WTC11 (cell line): ENCODE measurements around the gene TMEM63B. TPM values are rescaled to one million over a fixed set of nuclear protein-coding genes. Genes with fewer than 3 reads are reported as not detected.

Experiments used
- ATAC-seq: fragments of 200-7000 bp; cut with Tn5 transposase; 2 replicates; pipeline ENCODE4 v1.10.0; 2021; ENCODE audit warnings: mild to moderate bottlenecking, moderate library complexity
- CTCF ChIA-PET: fragments of 300-600 bp; sonication (Branson Sonifier 250); formaldehyde crosslinking; loops from one replicate; lab custom pipeline; 2021; ENCODE audit warnings: antibody characterized with exemption; lab: Charles Lee
- POLR2A ChIA-PET: fragments of 350-600 bp; sonication (Branson Sonifier 250); formaldehyde crosslinking; loops from one replicate; lab custom pipeline; 2021; ENCODE audit warnings: antibody characterized with exemption; lab: Charles Lee
- DNase-seq: peaks from one replicate; pipeline ENCODE4 v3.0.0; 2021; ENCODE audit warnings: low spot score
- H3K27ac Mint-ChIP-seq: 2 replicates; pipeline ENCODE4 v1.8.0; 2021; ENCODE audit warnings: mixed read lengths
- H3K27me3 Mint-ChIP-seq: 2 replicates; pipeline ENCODE4 v1.8.0; 2021; ENCODE audit warnings: low read depth, mild to moderate bottlenecking, moderate library complexity, mixed read lengths
- H3K36me3 Mint-ChIP-seq: 2 replicates; pipeline ENCODE4 v1.8.0; 2021; ENCODE audit warnings: mixed read lengths
- H3K4me1 Mint-ChIP-seq: 2 replicates; pipeline ENCODE4 v1.8.0; 2022; ENCODE audit warnings: mixed read lengths
- H3K4me3 Mint-ChIP-seq: 2 replicates; pipeline ENCODE4 v1.8.0; 2021; ENCODE audit warnings: mild to moderate bottlenecking, moderate library complexity, mixed read lengths
- H3K9me3 Mint-ChIP-seq: 2 replicates; pipeline ENCODE4 v1.8.0; 2021; ENCODE audit warnings: mixed read lengths
- CBFB ChIP-seq: sonication (generic); formaldehyde crosslinking; IDR thresholded peaks from 2 replicates; pipeline ENCODE4 v1.8.1; 2022; ENCODE audit warnings: mild to moderate bottlenecking, low read depth, missing genetic modification reagents
- CTCF ChIP-seq: fragments of 200-600 bp; IDR thresholded peaks from 2 replicates; pipeline ENCODE4 v1.8.0; 2022; ENCODE audit warnings: antibody characterized with exemption
- E2F1 ChIP-seq: sonication (generic); formaldehyde crosslinking; IDR thresholded peaks from 2 replicates; pipeline ENCODE4 v1.8.0; 2022; ENCODE audit warnings: mild to moderate bottlenecking, missing genetic modification reagents
- ERG ChIP-seq: fragments of 250-450 bp; sonication (Bioruptor Pico); IDR thresholded peaks from 2 replicates; pipeline ENCODE4 v1.8.0; 2021; ENCODE audit warnings: mild to moderate bottlenecking
- FOXP1 ChIP-seq: sonication (generic); formaldehyde crosslinking; IDR thresholded peaks from 2 replicates; pipeline ENCODE4 v1.8.0; 2022; ENCODE audit warnings: missing genetic modification reagents, mild to moderate bottlenecking, moderate library complexity, borderline replicate concordance
- GABPB1 ChIP-seq: sonication (generic); formaldehyde crosslinking; IDR thresholded peaks from 2 replicates; pipeline ENCODE4 v1.8.1; 2023; ENCODE audit warnings: mild to moderate bottlenecking, missing genetic modification reagents
- IRF2 ChIP-seq: sonication (generic); formaldehyde crosslinking; IDR thresholded peaks from 2 replicates; pipeline ENCODE4 v1.8.0; 2022; ENCODE audit warnings: low read depth, missing genetic modification reagents, borderline replicate concordance
- MYBL2 ChIP-seq: sonication (generic); formaldehyde crosslinking; IDR thresholded peaks from 2 replicates; pipeline ENCODE4 v1.8.1; 2023; ENCODE audit warnings: mild to moderate bottlenecking, moderate library complexity, missing genetic modification reagents
- RELA ChIP-seq: sonication (generic); formaldehyde crosslinking; IDR thresholded peaks from 2 replicates; pipeline ENCODE4 v1.8.1; 2022; ENCODE audit warnings: missing genetic modification reagents, mild to moderate bottlenecking, borderline replicate concordance
- RORB ChIP-seq: fragments of 250-450 bp; sonication (Bioruptor Pico); IDR thresholded peaks from 2 replicates; pipeline ENCODE4 v1.9.0; 2021; ENCODE audit warnings: mild to moderate bottlenecking
- USF1 ChIP-seq: sonication (generic); formaldehyde crosslinking; IDR thresholded peaks from 2 replicates; pipeline ENCODE4 v1.8.0; 2022; ENCODE audit warnings: mild to moderate bottlenecking, missing genetic modification reagents
- ZBTB43 ChIP-seq: sonication (generic); formaldehyde crosslinking; IDR thresholded peaks from 2 replicates; pipeline ENCODE4 v1.8.1; 2023; ENCODE audit warnings: mild to moderate bottlenecking, missing genetic modification reagents
- ZNF396 ChIP-seq: fragments of 250-450 bp; sonication (Bioruptor Pico); IDR thresholded peaks from 2 replicates; pipeline ENCODE4 v1.8.0; 2021; ENCODE audit warnings: mild to moderate bottlenecking, moderate library complexity, borderline replicate concordance
- total RNA-seq: library from RNA; stranded (reverse); gene quantifications from 3 replicates; pipeline ENCODE4 v1.2.3, GENCODE V29; 2021

Gene TMEM63B
- total RNA-seq, 1 experiment from 2014 or later: 72.8 TPM

GRCh38 chr6:44096612-44097011, 30.7 kb upstream of the TMEM63B start:
- no peaks in the 10 kb centered on the region for H3K4me1 Mint-ChIP-seq
- TF ChIP-seq E2F1 (CRISPR knock-in tag) (no peak), GABPB1 (CRISPR knock-in tag) (peak; percentile 56; the same call in 1 of the 2 replicates), CTCF (0 out of 2 replicates have a peak, but pooled peaks have one; percentile 26)
- no peaks in the 10 kb centered on the region for H3K9me3 Mint-ChIP-seq
- DNase-seq: peak; percentile 71
- H3K27me3 Mint-ChIP-seq: no peaks in the 10 kb centered on the region
- H3K36me3 Mint-ChIP-seq: peaks cover 10% of the 10 kb centered on the region; the same call in 1 of the 2 replicates
- ATAC-seq: peak; percentile 78
- no peak overlapping the region for H3K27ac Mint-ChIP-seq
- POLR2A ChIA-PET: interaction anchor here (1.0 kb wide), 1 partner anchor 150 kb away, joined by 3 read pairs; the partner anchor contains the start of gene HSP90AB1
- CTCF ChIA-PET: interaction anchor here (0.6 to 2.5 kb wide), 40 partner anchors 11 to 467 kb away, joined by 3 to 18 read pairs (median 4); partner anchors contain the start of genes AARS2, GTPBP2, MRPL14 and SLC35B2
- no peak overlapping the region for H3K4me3 Mint-ChIP-seq

GRCh38 chr6:44097782-44098317, 29.5 kb upstream of the TMEM63B start:
- H3K27me3 Mint-ChIP-seq: no peaks in the 10 kb centered on the region
- peaks cover 3% of the 10 kb centered on the region; the same call in 1 of the 2 replicates for H3K4me1 Mint-ChIP-seq
- H3K27ac Mint-ChIP-seq: peak overlapping the region; percentile 53; the same call in 1 of the 2 replicates
- ChIA-PET CTCF (interaction anchor here (0.7 to 1.8 kb wide), 10 partner anchors 9 to 158 kb away, joined by 3 to 18 read pairs (median 3); no protein-coding TSS in a partner anchor), POLR2A (no interaction called here)
- peaks cover 10% of the 10 kb centered on the region; the same call in 1 of the 2 replicates for H3K36me3 Mint-ChIP-seq
- TF ChIP-seq RELA (CRISPR knock-in tag) (no peak), CBFB (no peak), ZBTB43 (CRISPR knock-in tag) (no peak), USF1 (CRISPR knock-in tag) (no peak), RORB (CRISPR knock-in tag) (no peak), FOXP1 (no peak), ZNF396 (CRISPR knock-in tag) (no peak), CTCF (no peak), MYBL2 (CRISPR knock-in tag) (no peak), IRF2 (no peak), ERG (no peak)
- H3K9me3 Mint-ChIP-seq: no peaks in the 10 kb centered on the region
- no peak for DNase-seq
- no peak for ATAC-seq
- H3K4me3 Mint-ChIP-seq: no peak overlapping the region
